GM19467 (cell line): ENCODE measurements around the gene KLF16.
"Not testable (repeated sequence)": the region's sequence is repeated elsewhere in the genome, so short reads cannot be mapped to it uniquely, and the experiment has no call there.

Experiments used
- ATAC-seq: cut with Tn5 transposase; IDR thresholded peaks from one replicate; pipeline ENCODE4 v1.9.1; 2021; ENCODE audit warnings: mild to moderate bottlenecking, moderate library complexity; ENCODE audit not compliant: unreplicated experiment

KLF16 gene

GRCh38 chr19:1863328-1863637 is at the start of gene KLF16:
Gene KLF16, minus strand, starts transcription at chr19:1863579. Its CDS starts 82 bp downstream, at chr19:1863497.
- no peak for ATAC-seq

GRCh38 chr19:1912760-1913505 is 49.6 kb upstream of the KLF16 start:
- no peak for ATAC-seq

GRCh38 chr19:1911995-1912394 is 48.6 kb upstream of the KLF16 start:
- no peak for ATAC-seq

- ATAC-seq, result no peak
Measured at GRCh38 chr19:1911098-1911497, 47.7 kb upstream of the KLF16 start.

- no peak for ATAC-seq
Measured at GRCh38 chr19:1910177-1910576, 46.8 kb upstream of the KLF16 start.

GRCh38 chr19:1909761-1910080 is 46.3 kb upstream of the KLF16 start:
- ATAC-seq, result no peak

GRCh38 chr19:1908364-1908678 is 44.9 kb upstream of the KLF16 start:
- ATAC-seq, result no peak

GRCh38 chr19:1907563-1908363 is 44.4 kb upstream of the KLF16 start:
- no peak for ATAC-seq

- no peak for ATAC-seq
Measured at GRCh38 chr19:1906985-1907562, 43.7 kb upstream of the KLF16 start.

- no peak for ATAC-seq
Measured at GRCh38 chr19:1905863-1906375, 42.5 kb upstream of the KLF16 start.

- peak; percentile 79 for ATAC-seq
Measured at GRCh38 chr19:1905110-1905862, 41.9 kb upstream of the KLF16 start, which contains the start of the genes ADAT3 and SCAMP4. Gene ADAT3, plus strand, starts transcription at chr19:1905399. Its CDS starts 6,649 bp downstream, at chr19:1912048. Gene SCAMP4, plus strand, starts transcription at chr19:1905399. Its CDS starts 9,621 bp downstream, at chr19:1915020.

GRCh38 chr19:1904860-1905109 is 41.4 kb upstream of the KLF16 start:
- ATAC-seq, result peak; percentile 3

GRCh38 chr19:1902923-1903322 is 39.5 kb upstream of the KLF16 start:
- no peak for ATAC-seq

- ATAC-seq, result no peak
Measured at GRCh38 chr19:1901940-1902404, 38.6 kb upstream of the KLF16 start.

- ATAC-seq, result no peak
Measured at GRCh38 chr19:1896508-1896907, 33.1 kb upstream of the KLF16 start.

GRCh38 chr19:1893791-1894190 is 30.4 kb upstream of the KLF16 start:
- no peak for ATAC-seq

GRCh38 chr19:1889907-1890306 is 26.5 kb upstream of the KLF16 start:
- ATAC-seq, result no peak

GRCh38 chr19:1888385-1888784 is 25.0 kb upstream of the KLF16 start:
- ATAC-seq, result no peak

- ATAC-seq, result not testable (repeated sequence)
Measured at GRCh38 chr19:1886360-1886759, 23.0 kb upstream of the KLF16 start.

- peak; percentile 78 for ATAC-seq
Measured at GRCh38 chr19:1885398-1886119, 22.2 kb upstream of the KLF16 start, which contains the start of gene ABHD17A. Gene ABHD17A, minus strand, starts transcription at chr19:1885496. Its CDS starts 3,930 bp downstream, at chr19:1881566.
